NCI-H2081 treated with DMSO at 0.1 percent for 48 hours (cell line): Measurements from ENCODE around the gene EGFL6.
A peak's percentile ranks its signal among the peaks of the same experiment; 100 is the strongest.
"Not testable (repeated sequence)": the region's sequence is repeated elsewhere in the genome, so short reads cannot be mapped to it uniquely, and the experiment has no call there.

Experiments used
- DNase-seq: peaks from one replicate; lab custom pipeline; 2025; lab: John Stamatoyannopoulos, UW

Gene EGFL6

DNA sequence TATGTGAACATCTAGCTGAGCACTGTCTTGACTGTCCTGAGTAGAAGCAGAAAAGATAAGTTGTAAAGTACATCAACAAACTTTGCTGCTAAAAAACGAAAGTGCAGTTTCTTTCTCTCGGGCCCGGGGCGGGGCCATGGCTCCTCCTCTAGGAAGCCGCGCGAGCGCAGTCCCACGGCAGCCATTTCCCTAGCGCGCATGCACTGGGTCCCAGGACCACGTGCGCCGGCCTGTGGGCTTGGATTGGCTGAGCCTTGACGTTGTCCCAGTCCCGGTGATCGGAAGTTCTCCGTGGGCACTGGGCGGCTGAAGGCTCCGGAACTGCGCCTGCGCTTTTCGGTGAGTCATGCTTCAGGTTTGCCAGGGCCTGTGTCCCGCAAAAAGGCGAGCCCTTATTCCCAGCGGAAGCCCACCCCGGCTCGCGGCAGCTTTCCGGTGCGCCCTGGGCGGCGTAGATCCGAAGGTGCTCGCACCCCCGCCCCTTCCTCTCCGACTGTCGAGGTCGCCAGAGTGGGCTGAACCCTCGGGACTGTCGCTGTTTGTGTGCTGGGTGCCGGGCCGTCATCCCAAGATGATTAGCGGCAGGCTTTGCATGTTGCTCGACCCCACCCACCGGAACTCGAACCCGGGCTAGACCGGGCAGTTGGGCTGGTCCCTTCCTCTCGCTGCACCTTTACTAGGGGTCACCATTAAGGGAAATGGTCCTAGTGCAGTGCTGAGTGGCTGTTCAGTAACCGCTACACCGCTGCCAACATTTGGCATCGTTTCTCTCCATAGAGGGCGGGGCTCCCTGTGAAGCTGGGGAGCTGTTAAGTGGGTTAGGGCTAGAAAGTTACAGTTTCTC is 83.7 kb downstream of the EGFL6 start, which contains the start of gene TCEANC:
TSS of gene TCEANC (plus strand) at position 292 of the 844 bp plus-strand sequence. CDS start 9,368 bp downstream, outside the sequence.
- peak; percentile 87 for DNase-seq

DNA sequence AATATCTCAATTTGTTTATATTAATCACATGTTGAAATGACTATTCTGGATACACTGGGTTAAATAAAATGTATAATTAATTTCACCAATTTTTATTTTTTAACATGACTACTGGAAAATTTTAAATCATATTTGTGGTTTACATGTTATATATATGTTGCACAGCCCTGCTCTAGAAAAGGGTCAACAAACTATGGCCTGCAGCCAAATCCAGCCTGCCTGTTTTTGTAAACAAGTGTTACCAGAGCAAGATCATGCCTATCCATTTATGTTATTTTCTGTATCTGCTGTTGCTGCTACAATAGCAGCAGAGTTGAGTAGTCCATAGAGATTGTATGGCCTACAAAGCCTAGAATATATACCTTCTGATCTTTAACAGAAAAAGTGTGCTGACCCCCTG is 84.7 kb downstream of the EGFL6 start:
- DNase-seq: no peak

DNA sequence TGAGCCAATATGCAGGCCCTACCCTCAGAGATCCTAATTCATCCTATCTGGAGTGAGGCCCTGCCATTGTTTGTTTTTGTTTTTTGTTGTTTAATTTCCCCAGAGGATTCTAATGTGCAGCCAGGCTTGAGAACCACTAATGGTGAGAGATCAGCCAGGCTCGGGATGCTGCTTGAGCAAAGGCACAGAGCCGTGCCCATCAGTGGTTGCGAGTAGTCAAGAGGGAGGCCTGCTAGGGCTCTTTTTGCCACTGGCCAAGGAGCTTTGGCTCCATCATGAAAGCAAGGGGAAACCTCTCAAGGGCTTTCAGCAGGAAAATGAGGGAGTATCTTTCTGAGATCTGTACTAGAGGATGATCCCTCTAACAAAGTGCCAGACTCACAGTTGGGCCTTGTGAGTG is 86.3 kb downstream of the EGFL6 start:
- no peak for DNase-seq

DNA sequence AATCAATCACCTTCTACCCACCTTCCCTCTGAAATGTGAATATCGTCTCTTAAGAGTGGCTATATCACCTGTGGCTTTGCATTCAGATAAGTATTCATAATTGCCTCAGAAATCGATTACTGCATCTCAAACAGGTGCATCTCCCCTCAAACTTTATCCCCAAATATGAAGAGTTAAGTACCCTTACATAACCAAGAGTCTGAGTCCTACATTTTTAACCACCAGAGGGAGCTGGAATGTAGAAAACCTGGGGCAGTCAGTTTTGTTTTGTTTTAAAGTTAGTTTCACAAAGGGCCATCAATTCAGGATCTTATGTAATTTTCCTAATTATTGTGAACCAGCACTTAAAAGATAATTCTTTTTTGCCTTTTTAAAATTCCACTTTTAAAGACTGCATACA is 89.2 kb downstream of the EGFL6 start:
- no peak for DNase-seq

- DNase-seq: no peak
Observed at GRCh38 chrX:13659063-13659462, 89.7 kb downstream of the EGFL6 start.

DNA sequence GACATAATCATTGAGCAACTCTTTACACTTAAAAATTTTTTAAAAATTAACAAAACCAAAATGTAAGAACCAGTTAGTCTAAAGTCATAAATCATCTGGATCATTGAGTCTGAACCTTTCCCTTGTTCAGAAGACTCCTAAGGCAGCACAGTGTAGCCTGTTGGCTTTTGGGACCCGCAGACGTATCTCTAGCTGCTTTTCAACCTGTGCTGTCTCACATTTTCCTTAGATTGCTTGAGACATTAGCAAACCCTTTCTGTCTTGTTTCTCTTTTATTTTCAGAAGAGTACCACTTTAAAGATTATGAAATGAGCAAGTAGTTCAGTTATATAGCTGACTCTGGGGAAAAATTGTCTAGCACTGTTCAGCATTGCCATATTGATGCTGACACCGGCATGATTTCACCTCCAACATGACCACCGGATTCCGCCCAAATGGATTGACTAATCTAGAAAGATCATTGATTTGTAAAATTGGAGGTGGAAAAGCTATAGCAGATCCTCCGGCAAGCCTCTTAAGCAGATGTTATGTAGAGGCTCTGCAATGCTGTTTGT is 92.4 kb downstream of the EGFL6 start:
- no peak for DNase-seq

GRCh38 chrX:13662355-13662791 is 93.0 kb downstream of the EGFL6 start:
- DNase-seq: no peak

DNA sequence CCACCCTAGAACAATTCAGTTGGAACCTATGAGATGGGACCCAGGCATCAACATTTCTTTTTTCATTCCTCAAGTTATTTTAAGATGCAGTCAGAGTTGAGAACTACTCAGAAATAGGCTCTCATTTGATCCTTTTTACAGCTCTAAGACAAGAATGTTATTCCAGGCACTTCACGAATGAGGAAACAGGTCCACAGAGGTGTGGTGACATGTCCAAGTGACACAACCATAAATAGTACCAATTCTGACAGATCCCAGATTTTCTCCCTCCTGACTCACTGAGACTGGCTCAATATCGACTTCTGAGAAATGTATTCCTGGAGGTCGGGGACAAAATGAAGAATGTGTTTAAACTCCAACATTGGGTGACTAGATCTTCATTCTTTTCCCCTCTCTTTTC is 94.6 kb downstream of the EGFL6 start:
- DNase-seq: no peak

GRCh38 chrX:13666836-13667235 is 97.4 kb downstream of the EGFL6 start:
- DNase-seq: no peak

DNA sequence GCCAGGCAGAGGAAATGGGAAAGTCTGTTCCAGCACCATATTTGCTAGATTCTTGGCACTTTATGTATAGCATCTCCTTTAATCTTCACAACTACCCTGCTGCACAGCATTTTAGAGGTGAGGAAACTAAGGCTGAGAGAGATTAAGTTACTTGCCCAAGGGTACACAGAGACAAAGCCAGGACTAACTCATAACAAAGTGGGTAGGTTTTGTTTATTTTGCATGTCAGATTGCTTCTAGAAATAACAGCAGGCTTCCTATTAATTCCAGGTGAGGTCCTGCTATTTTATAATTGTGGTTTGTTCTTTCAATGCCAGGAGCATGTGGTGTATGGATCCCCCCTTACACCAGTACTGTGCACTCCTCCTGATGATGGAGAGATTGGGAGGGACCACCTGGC is 98.5 kb downstream of the EGFL6 start:
- DNase-seq: no peak

DNA sequence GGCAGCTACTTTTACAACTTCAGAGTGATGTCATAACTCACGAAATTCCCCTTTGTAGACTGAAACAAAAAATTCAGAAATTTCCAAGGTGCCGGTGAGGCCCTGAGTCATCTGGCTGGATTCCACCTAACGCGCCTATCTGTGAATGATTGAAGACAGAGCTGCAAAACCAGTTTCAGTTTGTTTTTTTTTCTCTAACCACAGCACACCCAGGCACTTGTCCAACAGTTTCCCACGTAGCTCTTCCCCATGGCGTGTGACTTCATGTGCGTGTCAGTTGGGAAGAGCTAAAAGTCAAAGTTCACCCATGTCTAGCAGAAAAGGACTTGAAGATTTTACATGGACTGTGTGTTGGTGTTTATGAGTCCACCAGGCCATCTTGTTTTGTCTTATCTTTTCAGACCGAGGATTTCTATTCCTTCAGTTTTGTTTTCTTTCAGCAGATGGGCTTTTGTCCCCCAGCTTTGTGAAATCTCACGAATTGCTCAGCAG is 99.9 kb downstream of the EGFL6 start:
- no peak for DNase-seq

DNA sequence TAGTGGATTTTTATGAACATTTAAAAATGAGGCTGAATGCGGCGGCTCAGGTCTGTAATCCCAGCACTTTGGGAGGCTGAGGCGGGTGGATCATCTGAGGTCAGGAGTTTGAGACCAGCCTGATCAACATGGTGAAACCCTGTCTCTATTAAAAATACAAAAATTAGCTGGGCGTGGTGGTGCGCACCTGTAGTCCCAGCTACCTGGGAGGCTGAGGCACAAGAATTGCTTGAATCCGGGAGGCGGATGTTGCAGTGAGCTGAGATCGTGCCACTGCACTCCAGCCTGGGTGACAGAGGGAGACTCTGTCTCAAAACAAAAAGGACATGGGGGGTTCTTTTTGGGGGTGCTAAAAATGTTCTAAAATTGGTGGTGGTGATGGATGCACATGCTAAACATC is 100.4 kb downstream of the EGFL6 start:
- not testable (repeated sequence) for DNase-seq

- DNase-seq: no peak
Observed at GRCh38 chrX:13670197-13670596, 100.8 kb downstream of the EGFL6 start.

- no peak for DNase-seq
Observed at GRCh38 chrX:13673016-13673415, 103.6 kb downstream of the EGFL6 start.

- no peak for DNase-seq
Observed at GRCh38 chrX:13676885-13677284, 107.5 kb downstream of the EGFL6 start.

- DNase-seq: not testable (repeated sequence)
Observed at GRCh38 chrX:13679700-13680099, 110.3 kb downstream of the EGFL6 start.

- no peak for DNase-seq
Observed at GRCh38 chrX:13681595-13681994, 112.2 kb downstream of the EGFL6 start.
